ENCODE measurements around the gene SLC30A1.
A peak's percentile ranks its signal among the peaks of the same experiment; 100 is the strongest.

DNA sequence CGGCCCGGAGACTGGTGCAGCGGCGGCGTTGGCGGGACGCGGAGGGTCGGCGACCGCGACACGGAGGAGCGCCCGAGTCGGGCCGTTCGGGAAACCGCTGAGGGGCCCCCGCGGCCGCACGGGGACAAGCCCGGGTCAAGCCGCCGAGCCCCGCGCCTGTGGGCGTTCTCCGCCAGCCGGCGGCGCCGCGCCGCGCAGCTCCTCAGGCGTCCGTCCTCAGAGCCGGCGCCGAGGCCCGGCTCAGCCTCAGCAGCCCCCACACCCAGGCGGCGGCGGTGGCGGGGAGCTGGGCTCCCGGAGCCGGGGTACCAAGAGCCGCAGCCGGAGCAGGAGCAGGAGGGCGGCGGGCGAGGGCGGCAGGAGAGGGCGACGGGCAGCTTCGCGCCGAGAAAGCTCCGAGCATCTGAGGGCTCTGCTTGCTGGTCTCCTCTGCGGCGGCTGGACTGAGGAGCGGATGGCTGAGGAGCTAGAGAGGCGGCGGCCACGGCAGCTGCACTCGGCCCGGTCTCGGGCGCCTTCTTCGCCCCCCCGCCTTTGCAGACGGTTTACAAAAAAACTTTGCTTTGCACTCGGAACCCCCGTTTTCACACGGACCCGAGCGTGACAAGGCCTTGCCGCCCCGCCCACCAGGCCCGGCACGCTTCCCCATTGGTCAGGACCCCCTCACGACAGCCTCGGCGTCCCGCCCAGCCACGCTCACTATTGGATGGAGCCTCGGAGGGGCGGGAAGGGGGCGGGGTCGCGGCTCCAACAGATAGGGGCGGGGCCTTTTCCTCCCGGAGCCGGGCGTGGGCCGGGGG, at the start of gene SLC30A1:
- TF ChIP-seq, protein P1, sequence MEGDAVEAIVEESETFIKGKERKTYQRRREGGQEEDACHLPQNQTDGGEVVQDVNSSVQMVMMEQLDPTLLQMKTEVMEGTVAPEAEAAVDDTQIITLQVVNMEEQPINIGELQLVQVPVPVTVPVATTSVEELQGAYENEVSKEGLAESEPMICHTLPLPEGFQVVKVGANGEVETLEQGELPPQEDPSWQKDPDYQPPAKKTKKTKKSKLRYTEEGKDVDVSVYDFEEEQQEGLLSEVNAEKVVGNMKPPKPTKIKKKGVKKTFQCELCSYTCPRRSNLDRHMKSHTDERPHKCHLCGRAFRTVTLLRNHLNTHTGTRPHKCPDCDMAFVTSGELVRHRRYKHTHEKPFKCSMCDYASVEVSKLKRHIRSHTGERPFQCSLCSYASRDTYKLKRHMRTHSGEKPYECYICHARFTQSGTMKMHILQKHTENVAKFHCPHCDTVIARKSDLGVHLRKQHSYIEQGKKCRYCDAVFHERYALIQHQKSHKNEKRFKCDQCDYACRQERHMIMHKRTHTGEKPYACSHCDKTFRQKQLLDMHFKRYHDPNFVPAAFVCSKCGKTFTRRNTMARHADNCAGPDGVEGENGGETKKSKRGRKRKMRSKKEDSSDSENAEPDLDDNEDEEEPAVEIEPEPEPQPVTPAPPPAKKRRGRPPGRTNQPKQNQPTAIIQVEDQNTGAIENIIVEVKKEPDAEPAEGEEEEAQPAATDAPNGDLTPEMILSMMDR (IDR thresholded peaks at IDR 0.05; ENCODE audit: control extremely low read depth in 1 of 3, insufficient read depth in 1 of 3, low read depth in 1 of 3, low read length in 3 of 3): no peak
- TF ChIP-seq, protein P2, sequence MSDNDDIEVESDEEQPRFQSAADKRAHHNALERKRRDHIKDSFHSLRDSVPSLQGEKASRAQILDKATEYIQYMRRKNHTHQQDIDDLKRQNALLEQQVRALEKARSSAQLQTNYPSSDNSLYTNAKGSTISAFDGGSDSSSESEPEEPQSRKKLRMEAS (IDR thresholded peaks at IDR 0.05): no peak
- TF ChIP-seq EZH2 (IDR thresholded peaks at IDR 0.05; ENCODE audit: low read depth, low read length, severe bottlenecking) (no peak), MAFK (IDR thresholded peaks at IDR 0.05; ENCODE audit: low read depth, low read length) (no peak), SP1 (IDR thresholded peaks at IDR 0.05; ENCODE audit: low read depth, low read length) (peak; percentile 86), HDAC2 (IDR thresholded peaks at IDR 0.05; ENCODE audit: borderline replicate concordance in 1 of 2, low read depth in 2 of 2, low read length in 2 of 2) (no peak; a peak in 1 of 4 replicates), BRCA1 (IDR thresholded peaks at IDR 0.05; ENCODE audit: low read depth, low read length) (no peak), EGR1 (IDR thresholded peaks at IDR 0.05; ENCODE audit: borderline replicate concordance, low read depth, low read length) (no peak), NRF1 (IDR thresholded peaks at IDR 0.05; ENCODE audit: low read depth, low read length) (no peak), POLR2A (IDR thresholded peaks at IDR 0.05; ENCODE audit: control extremely low read depth in 1 of 2, low read depth in 2 of 2, low read length in 2 of 2) (peak in 1 of 2 experiments; percentile 67; a peak in 1 of 3 replicates), TEAD4 (IDR thresholded peaks at IDR 0.05; ENCODE audit: low read depth, low read length) (no peak), POLR2AphosphoS5 (IDR thresholded peaks at IDR 0.05; ENCODE audit: low read depth, low read length) (peak; percentile 61; the same call in 1 of the 2 replicates)
